GM19043 (cell line): ENCODE data around the gene NBL1.

Experiments used
- ATAC-seq: cut with Tn5 transposase; IDR thresholded peaks from one replicate; pipeline ENCODE4 v1.9.1; 2021; ENCODE audit warnings: low read depth; ENCODE audit not compliant: unreplicated experiment

The NBL1 gene

GRCh38 chr1:19645411-19646251, 1.5 kb downstream of the NBL1 start:
- ATAC-seq: no peak

GRCh38 chr1:19646377-19647319, 2.5 kb downstream of the NBL1 start:
- no peak for ATAC-seq

GRCh38 chr1:19647643-19648042, 3.5 kb downstream of the NBL1 start:
- ATAC-seq: no peak

GRCh38 chr1:19648239-19648638, 4.1 kb downstream of the NBL1 start:
- no peak for ATAC-seq

- ATAC-seq: no peak
Observed at GRCh38 chr1:19648689-19649088, 4.6 kb downstream of the NBL1 start.

- ATAC-seq: no peak
Observed at GRCh38 chr1:19650416-19651140, 6.5 kb downstream of the NBL1 start.

GRCh38 chr1:19651141-19651737, 7.1 kb downstream of the NBL1 start:
- no peak for ATAC-seq

- ATAC-seq: no peak
Observed at GRCh38 chr1:19654386-19654785, 10.3 kb downstream of the NBL1 start.

GRCh38 chr1:19654886-19655717, 11.0 kb downstream of the NBL1 start:
- ATAC-seq: no peak

- ATAC-seq: no peak
Observed at GRCh38 chr1:19655718-19656080, 11.6 kb downstream of the NBL1 start.

GRCh38 chr1:19656134-19656779, 12.1 kb downstream of the NBL1 start:
- ATAC-seq: no peak

- ATAC-seq: no peak
Observed at GRCh38 chr1:19656780-19657466, 12.8 kb downstream of the NBL1 start.

- ATAC-seq: no peak
Observed at GRCh38 chr1:19657511-19657910, 13.4 kb downstream of the NBL1 start.

GRCh38 chr1:19658186-19658585, 14.1 kb downstream of the NBL1 start:
- ATAC-seq: no peak

- ATAC-seq: no peak
Observed at GRCh38 chr1:19661721-19662228, 17.7 kb downstream of the NBL1 start.

GRCh38 chr1:19662313-19662712, 18.2 kb downstream of the NBL1 start:
- ATAC-seq: no peak

GRCh38 chr1:19664453-19665185, 20.5 kb downstream of the NBL1 start, which contains the start of gene HTR6:
Gene HTR6 (plus strand): TSS chr1:19664875. CDS start chr1:19665754, 879 bp downstream.
- no peak for ATAC-seq

- no peak for ATAC-seq
Observed at GRCh38 chr1:19665186-19665495, 21.0 kb downstream of the NBL1 start.
